KOPT-K1 (cell line): ENCODE measurements around the gene BMP7.

Experiments
- H3K27ac ChIP-seq: fragments of 200-600 bp; sonication (generic); 2 replicates; pipeline ENCODE4 v1.5.1; 2016; ENCODE audit warnings: antibody characterized with exemption, mild to moderate bottlenecking, low read depth, low read length; ENCODE audit not compliant: poor library complexity, severe bottlenecking
- H3K36me3 ChIP-seq: fragments of 200-600 bp; sonication (generic); 2 replicates; pipeline ENCODE4 v1.5.1; 2017; ENCODE audit warnings: antibody characterized with exemption, mild to moderate bottlenecking, low read length, moderate library complexity; ENCODE audit not compliant: insufficient read depth
- H3K9me3 ChIP-seq: fragments of 200-600 bp; sonication (generic); 2 replicates; pipeline ENCODE4 v1.5.1; 2017; ENCODE audit warnings: antibody characterized with exemption, low read length, mild to moderate bottlenecking; ENCODE audit not compliant: insufficient read depth, poor library complexity, severe bottlenecking

BMP7 gene

GRCh38 chr20:57251949-57252348 lies 14.5 kb downstream of the BMP7 start:
- peaks cover 4% of the 10 kb centered on the region for H3K9me3 ChIP-seq
- no peaks in the 10 kb centered on the region for H3K36me3 ChIP-seq
- H3K27ac ChIP-seq: no peak overlapping the region

GRCh38 chr20:57251344-57251743 lies 15.1 kb downstream of the BMP7 start:
- Histone ChIP-seq H3K36me3 (no peaks in the 10 kb centered on the region), H3K9me3 (peaks cover 4% of the 10 kb centered on the region), H3K27ac (peak overlapping the region; percentile 3)

- H3K36me3 ChIP-seq: no peaks in the 10 kb centered on the region
- peaks cover 4% of the 10 kb centered on the region for H3K9me3 ChIP-seq
- peak overlapping the region; percentile 45 for H3K27ac ChIP-seq
Measured at GRCh38 chr20:57250607-57251343, 15.7 kb downstream of the BMP7 start.

GRCh38 chr20:57249772-57250171 lies 16.7 kb downstream of the BMP7 start:
- no peaks in the 10 kb centered on the region for H3K36me3 ChIP-seq
- no peak overlapping the region for H3K27ac ChIP-seq
- peaks cover 4% of the 10 kb centered on the region for H3K9me3 ChIP-seq

GRCh38 chr20:57249073-57249472 lies 17.4 kb downstream of the BMP7 start:
- Histone ChIP-seq H3K27ac (no peak overlapping the region), H3K36me3 (no peaks in the 10 kb centered on the region), H3K9me3 (peaks cover 4% of the 10 kb centered on the region)

- no peaks in the 10 kb centered on the region for H3K36me3 ChIP-seq
- H3K9me3 ChIP-seq: peaks cover 4% of the 10 kb centered on the region
- H3K27ac ChIP-seq: no peak overlapping the region
Measured at GRCh38 chr20:57248132-57248797, 18.2 kb downstream of the BMP7 start.

GRCh38 chr20:57247292-57247965 lies 19.0 kb downstream of the BMP7 start:
- Histone ChIP-seq H3K36me3 (no peaks in the 10 kb centered on the region), H3K27ac (no peak overlapping the region), H3K9me3 (peaks cover 4% of the 10 kb centered on the region)

GRCh38 chr20:57245997-57246396 lies 20.4 kb downstream of the BMP7 start:
- Histone ChIP-seq H3K36me3 (no peaks in the 10 kb centered on the region), H3K27ac (no peak overlapping the region), H3K9me3 (peaks cover 4% of the 10 kb centered on the region)

GRCh38 chr20:57244627-57245214 lies 21.7 kb downstream of the BMP7 start:
- Histone ChIP-seq H3K9me3 (peaks cover 13% of the 10 kb centered on the region), H3K27ac (no peak overlapping the region), H3K36me3 (no peaks in the 10 kb centered on the region)

- no peaks in the 10 kb centered on the region for H3K36me3 ChIP-seq
Measured at GRCh38 chr20:57244221-57244585, 22.2 kb downstream of the BMP7 start.

GRCh38 chr20:57243480-57244220 lies 22.8 kb downstream of the BMP7 start:
- H3K36me3 ChIP-seq: no peaks in the 10 kb centered on the region
- H3K27ac ChIP-seq: no peak overlapping the region
- H3K9me3 ChIP-seq: peaks cover 20% of the 10 kb centered on the region

More at GRCh38 chr20:57244221-57244585, 22.2 kb downstream of the BMP7 start:
- peaks cover 19% of the 10 kb centered on the region for H3K9me3 ChIP-seq
- H3K27ac ChIP-seq: no peak overlapping the region

GRCh38 chr20:57242414-57242813 lies 24.0 kb downstream of the BMP7 start:
- H3K9me3 ChIP-seq: peaks cover 16% of the 10 kb centered on the region
- no peak overlapping the region for H3K27ac ChIP-seq
- no peaks in the 10 kb centered on the region for H3K36me3 ChIP-seq

- Histone ChIP-seq H3K27ac (no peak overlapping the region), H3K36me3 (no peaks in the 10 kb centered on the region), H3K9me3 (peaks cover 16% of the 10 kb centered on the region)
Measured at GRCh38 chr20:57241363-57241991, 25.0 kb downstream of the BMP7 start.

GRCh38 chr20:57240581-57241362 lies 25.7 kb downstream of the BMP7 start:
- Histone ChIP-seq H3K36me3 (no peaks in the 10 kb centered on the region), H3K27ac (no peak overlapping the region), H3K9me3 (peaks cover 16% of the 10 kb centered on the region)
